LNCAP (cell line): Measurements from ENCODE around the gene POLR3G.
A peak's percentile ranks its signal among the peaks of the same experiment; 100 is the strongest.

Experiments used
- CTCF ChIP-seq: fragments of 450-650 bp; IDR thresholded peaks from 2 replicates; pipeline ENCODE4 v1.5.1; 2017; ENCODE audit warnings: mild to moderate bottlenecking

Gene POLR3G

GRCh38 chr5:90474235-90475107 is at the start of gene POLR3G, which contains the start of gene MBLAC2:
Gene POLR3G, plus strand, starts transcription at chr5:90474864. Its CDS starts 10,704 bp downstream, at chr5:90485568.
Gene MBLAC2, minus strand, starts transcription at chr5:90474771. Its CDS starts 479 bp downstream, at chr5:90474292.
- TF ChIP-seq CTCF = peak; percentile 33; the same call in 1 of the 2 replicates

- TF ChIP-seq CTCF = peak; percentile 64
Observed at GRCh38 chr5:90434116-90434714, 40.4 kb upstream of the POLR3G start.

- no peak for TF ChIP-seq CTCF
Observed at GRCh38 chr5:90437663-90438062, 37.0 kb upstream of the POLR3G start.

- TF ChIP-seq CTCF = no peak
Observed at GRCh38 chr5:90438100-90438499, 36.6 kb upstream of the POLR3G start.

GRCh38 chr5:90440644-90441043 is 34.0 kb upstream of the POLR3G start:
- no peak for TF ChIP-seq CTCF

GRCh38 chr5:90446961-90447360 is 27.7 kb upstream of the POLR3G start:
- TF ChIP-seq CTCF = no peak

- TF ChIP-seq CTCF = no peak
Observed at GRCh38 chr5:90461288-90461687, 13.4 kb upstream of the POLR3G start.
